NCI-H446 treated with DMSO at 0.1 percent for 48 hours (cell line): ENCODE measurements around the gene SMYD2.
"Not testable (repeated sequence)": the region's sequence is repeated elsewhere in the genome, so short reads cannot be mapped to it uniquely, and the experiment has no call there.

Experiments
- DNase-seq: peaks from one replicate; lab custom pipeline; 2025; lab: John Stamatoyannopoulos, UW

SMYD2 gene

GRCh38 chr1:214271995-214272731, 8.8 kb upstream of the SMYD2 start:
- no peak for DNase-seq

GRCh38 chr1:214272964-214273533, 7.9 kb upstream of the SMYD2 start:
- no peak for DNase-seq

- not testable (repeated sequence) for DNase-seq
Observed at GRCh38 chr1:214275700-214276099, 5.3 kb upstream of the SMYD2 start.

GRCh38 chr1:214276786-214277185, 4.2 kb upstream of the SMYD2 start:
- DNase-seq = no peak

- DNase-seq = no peak
Observed at GRCh38 chr1:214277704-214278635, 3.0 kb upstream of the SMYD2 start.

GRCh38 chr1:214280386-214281020, 456 bp upstream of the SMYD2 start:
- no peak for DNase-seq

GRCh38 chr1:214281720-214282629, 1.0 kb downstream of the SMYD2 start:
- peak; percentile 47 for DNase-seq

GRCh38 chr1:214282630-214283242, 1.8 kb downstream of the SMYD2 start:
- DNase-seq = no peak

- no peak for DNase-seq
Observed at GRCh38 chr1:214285610-214286440, 4.9 kb downstream of the SMYD2 start.

GRCh38 chr1:214287884-214288283, 6.9 kb downstream of the SMYD2 start:
- no peak for DNase-seq

GRCh38 chr1:214289574-214290272, 8.8 kb downstream of the SMYD2 start:
- no peak for DNase-seq

- DNase-seq = no peak
Observed at GRCh38 chr1:214290424-214291037, 9.6 kb downstream of the SMYD2 start.

- DNase-seq = no peak
Observed at GRCh38 chr1:214292322-214292721, 11.4 kb downstream of the SMYD2 start.

GRCh38 chr1:214295934-214296333, 15.0 kb downstream of the SMYD2 start:
- DNase-seq = no peak

GRCh38 chr1:214296860-214297745, 16.1 kb downstream of the SMYD2 start:
- no peak for DNase-seq

GRCh38 chr1:214300149-214300780, 19.3 kb downstream of the SMYD2 start:
- no peak for DNase-seq

- DNase-seq = no peak
Observed at GRCh38 chr1:214301526-214301925, 20.6 kb downstream of the SMYD2 start.
